ENCODE results near the gene GPR84.
A peak's percentile ranks its signal among the peaks of the same experiment; 100 is the strongest.

GPR84 gene

GRCh38 chr12:54369597-54370131, 5.4 kb upstream of the GPR84 start:
- H3K4me3 ChIP-seq (ENCODE audit: control insufficient read depth, low read depth, low read length), result peak overlapping the region; percentile 51
- TF ChIP-seq CTCF (IDR thresholded peaks at IDR 0.05; ENCODE audit: control insufficient read depth, insufficient read depth, low read depth, low read length, missing control alignments), result no peak
- no peak for DNase-seq (ENCODE audit: low read depth)

DNA sequence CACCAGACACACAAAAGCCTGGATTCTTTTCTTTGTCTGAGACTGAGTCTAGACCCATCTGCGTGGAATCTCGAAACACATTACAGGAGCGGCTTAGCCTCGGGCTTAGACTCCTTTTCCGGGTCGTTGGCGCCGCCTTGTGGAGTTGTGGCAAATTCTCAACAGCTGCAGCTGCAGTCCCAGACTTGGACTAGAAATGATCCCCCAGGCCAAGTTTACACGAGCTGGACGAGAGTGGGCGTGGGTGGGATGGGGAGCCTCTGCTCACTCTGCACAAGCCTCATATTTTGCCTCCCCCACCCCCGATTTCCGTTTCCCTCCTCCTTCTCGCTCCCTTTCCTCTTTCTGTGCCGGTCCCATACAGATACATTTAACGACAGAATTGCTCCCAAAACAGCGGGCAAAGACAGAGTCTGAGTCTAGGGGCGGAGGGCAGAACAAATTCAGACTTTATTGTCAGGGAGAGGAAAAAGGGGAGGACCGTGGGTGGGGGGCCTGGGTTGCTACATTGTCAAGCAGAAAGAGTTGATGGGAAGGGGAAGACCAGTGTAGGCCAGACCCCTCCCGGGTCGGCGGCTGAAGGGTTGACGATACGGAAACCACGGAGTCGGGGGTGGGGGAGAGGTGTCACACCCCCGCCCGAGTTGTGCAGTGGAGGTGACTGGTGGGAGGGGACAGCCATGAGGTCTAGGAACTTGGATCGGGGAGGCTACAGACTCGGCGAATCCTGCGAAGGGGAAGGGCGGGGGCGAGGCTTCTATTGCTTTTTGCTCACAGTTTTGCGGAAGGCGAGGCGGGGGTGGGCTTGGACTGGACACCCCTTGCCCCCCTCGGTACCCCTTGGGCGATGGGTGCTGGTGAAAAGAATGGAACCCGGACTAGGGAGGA, 4.7 kb upstream of the GPR84 start:
- peak; percentile 57 for DNase-seq (ENCODE audit: low read depth)
- TF ChIP-seq CTCF (IDR thresholded peaks at IDR 0.05; ENCODE audit: control insufficient read depth, insufficient read depth, low read depth, low read length, missing control alignments), result peak; percentile 90
- H3K4me3 ChIP-seq (ENCODE audit: control insufficient read depth, low read depth, low read length), result peak overlapping the region; percentile 51

DNA sequence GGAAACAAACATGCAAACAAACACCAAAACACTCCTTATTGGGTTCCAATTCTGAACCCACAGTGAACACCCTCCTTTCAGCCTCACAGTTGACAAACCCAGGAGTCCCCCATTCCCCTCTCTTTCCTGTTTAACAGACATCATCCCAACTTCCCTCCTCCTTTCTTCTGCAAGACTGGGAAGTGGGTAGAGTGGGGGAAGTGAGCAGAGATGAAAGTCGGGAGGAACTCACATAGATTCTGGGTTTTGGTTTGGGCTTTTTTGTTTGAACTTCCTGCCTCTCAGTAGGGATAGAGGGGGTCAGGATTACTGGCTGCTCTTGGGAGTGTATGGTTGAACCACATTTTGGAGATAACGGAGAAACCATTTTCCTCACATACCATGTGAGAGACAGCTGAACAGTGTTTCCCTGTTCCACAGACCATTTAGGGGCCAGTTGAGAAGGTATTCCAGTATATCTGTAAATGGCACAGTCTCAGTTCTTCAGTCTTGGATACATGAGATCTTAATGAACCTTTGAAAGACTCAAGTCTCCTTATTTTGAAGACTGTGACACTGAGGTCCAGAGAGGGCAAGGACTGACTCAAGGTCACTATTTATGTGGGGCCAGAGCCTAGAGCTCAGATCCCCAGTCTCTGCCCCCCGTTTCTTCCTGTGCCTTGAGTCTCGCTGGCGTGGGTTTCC, 3.9 kb upstream of the GPR84 start:
- no peak for DNase-seq (ENCODE audit: low read depth)
- H3K4me3 ChIP-seq (ENCODE audit: control insufficient read depth, low read depth, low read length), result no peak overlapping the region

DNA sequence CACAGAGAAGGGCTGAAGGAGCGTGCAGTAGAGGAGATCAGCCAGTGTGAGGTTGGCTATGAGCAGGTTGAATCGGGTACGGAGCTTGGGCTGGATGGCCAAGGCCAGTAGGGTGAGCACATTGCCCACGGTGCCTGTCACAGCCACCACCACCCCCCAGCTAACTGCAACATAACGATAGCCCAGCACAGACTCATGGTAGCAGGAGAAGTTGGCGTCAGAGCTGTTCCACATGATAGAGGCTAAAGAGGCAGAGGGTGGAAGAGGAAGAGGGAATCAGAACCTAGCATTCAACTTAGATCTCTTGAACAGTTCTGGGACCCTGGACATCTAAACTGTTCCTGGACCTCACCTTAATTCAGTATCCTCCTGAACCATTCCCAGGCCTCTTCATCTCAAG, 668 bp downstream of the GPR84 start:
- no peak for TF ChIP-seq CTCF (IDR thresholded peaks at IDR 0.05; ENCODE audit: control insufficient read depth, insufficient read depth, low read depth, low read length, missing control alignments)
- no peak for DNase-seq (ENCODE audit: low read depth)
- no peak overlapping the region for H3K4me3 ChIP-seq (ENCODE audit: control insufficient read depth, low read depth, low read length)

More for the DNA sequence above, 3.9 kb upstream of the GPR84 start:
- TF ChIP-seq CTCF (IDR thresholded peaks at IDR 0.05; ENCODE audit: control insufficient read depth, insufficient read depth, low read depth, low read length, missing control alignments), result no peak

DNA sequence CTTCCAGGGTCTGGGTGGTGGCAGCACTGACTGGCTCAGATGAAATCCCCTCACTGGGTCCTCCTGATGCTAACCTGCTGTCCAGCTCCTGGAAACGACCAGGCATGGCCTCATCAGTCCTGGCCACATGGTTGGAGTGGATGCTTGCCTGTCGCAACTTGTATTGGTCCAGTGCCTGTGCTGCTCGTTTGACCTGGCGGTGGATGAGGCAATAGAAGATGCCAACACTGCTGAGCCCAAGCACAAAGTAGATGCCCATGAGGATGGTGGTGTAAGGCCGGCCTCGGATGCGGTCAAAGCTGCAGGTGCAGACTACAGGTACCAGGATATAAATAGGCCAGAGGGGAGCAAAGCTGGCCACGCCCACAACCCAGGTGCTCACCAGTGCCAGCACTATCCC, 1.2 kb downstream of the GPR84 start:
- H3K4me3 ChIP-seq (ENCODE audit: control insufficient read depth, low read depth, low read length), result no peak overlapping the region
- TF ChIP-seq CTCF (IDR thresholded peaks at IDR 0.05; ENCODE audit: control insufficient read depth, insufficient read depth, low read depth, low read length, missing control alignments), result no peak
- no peak for DNase-seq (ENCODE audit: low read depth)

DNA sequence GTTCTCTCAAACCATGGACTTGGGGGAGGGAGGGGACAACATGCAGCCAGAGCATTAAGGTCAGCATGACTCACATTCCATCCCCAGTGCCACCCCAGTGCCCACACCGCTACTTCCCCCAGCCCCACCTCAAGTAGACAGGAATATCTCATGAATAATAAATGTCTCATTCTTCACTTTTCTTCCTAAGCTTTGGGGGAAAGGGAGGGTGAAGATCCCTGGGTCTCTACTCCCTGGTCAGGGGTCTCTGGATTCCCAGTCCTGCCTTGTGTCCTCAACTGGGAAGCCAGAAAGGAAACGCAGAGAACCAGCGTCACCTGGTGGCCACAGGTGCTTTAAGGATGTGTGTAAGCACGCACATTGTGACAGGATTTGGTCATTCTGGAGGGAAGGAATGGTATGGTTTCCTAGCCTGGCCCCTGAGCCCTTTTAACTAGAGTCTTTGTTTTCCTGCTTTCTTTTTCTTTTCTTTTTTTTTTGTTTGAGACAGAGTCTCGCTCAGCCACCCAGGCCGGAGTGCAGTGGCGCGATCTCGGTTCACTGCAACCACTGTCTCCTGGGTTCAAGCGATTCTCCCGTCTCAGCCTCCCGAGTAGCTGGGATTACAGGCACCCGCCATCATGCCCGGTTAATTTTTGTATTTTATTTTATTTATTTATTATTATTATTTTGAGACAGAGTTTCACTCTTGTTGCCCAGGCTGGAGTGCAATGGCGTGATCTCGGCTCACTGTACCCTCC, 3.4 kb downstream of the GPR84 start:
- TF ChIP-seq CTCF (IDR thresholded peaks at IDR 0.05; ENCODE audit: control insufficient read depth, insufficient read depth, low read depth, low read length, missing control alignments), result peak; percentile 89
- DNase-seq (ENCODE audit: low read depth), result no peak
- no peak overlapping the region for H3K4me3 ChIP-seq (ENCODE audit: control insufficient read depth, low read depth, low read length)
